GM23248 (cell line): ENCODE results near the gene DDOST.

Experiments
- EZH2 ChIP-seq: fragments of 200-600 bp; sonication (generic); IDR thresholded peaks from 2 replicates; pipeline ENCODE4 v1.6.1; 2018; ENCODE audit warnings: antibody characterized with exemption, mild to moderate bottlenecking; ENCODE audit not compliant: insufficient read depth, poor library complexity, severe bottlenecking
- EZH2phosphoT487 ChIP-seq: fragments of 200-600 bp; sonication (generic); IDR thresholded peaks from 2 replicates; pipeline ENCODE4 v1.6.1; 2018; ENCODE audit warnings: antibody characterized with exemption, moderate library complexity, mild to moderate bottlenecking, low read depth; ENCODE audit not compliant: insufficient read depth

DNA sequence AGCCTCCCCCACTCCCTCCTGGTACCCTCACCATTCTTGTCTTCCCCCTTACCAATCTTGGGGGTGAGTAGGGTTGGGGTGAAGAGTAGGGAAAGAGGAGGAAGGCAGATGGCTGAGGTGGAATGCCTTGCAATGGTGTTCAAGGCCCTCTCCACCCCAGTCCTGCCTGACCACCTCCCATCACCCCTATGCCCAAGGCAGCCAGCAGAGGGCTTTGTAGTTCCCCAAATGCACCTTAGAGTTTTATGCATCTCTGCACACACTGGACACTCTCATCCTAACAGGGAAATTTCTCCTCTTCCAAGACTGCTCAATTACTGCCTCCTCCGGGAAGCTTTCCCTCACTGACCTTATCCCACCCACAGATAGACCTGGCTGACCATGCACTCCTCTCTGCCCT lies 41.2 kb upstream of the DDOST start:
- no peak for TF ChIP-seq EZH2phosphoT487
- no peak for TF ChIP-seq EZH2
